Neutrophil (primary cell): ENCODE measurements around the gene ATP8A1.

ENCODE experiments used
- H3K27ac ChIP-seq: fragments of 200-600 bp; sonication (generic); 2 replicates; pipeline ENCODE4 v1.5.1; 2016; ENCODE audit warnings: mild to moderate bottlenecking, moderate library complexity
- H3K27me3 ChIP-seq: fragments of 200-600 bp; sonication (generic); 2 replicates; pipeline ENCODE4 v1.6.0; 2016; ENCODE audit warnings: mild to moderate bottlenecking
- H3K36me3 ChIP-seq: fragments of 200-600 bp; sonication (generic); 2 replicates; pipeline ENCODE4 v1.5.1; 2017
- H3K4me1 ChIP-seq, 2 experiments: fragments of 200-600 bp in 1 of 2; sonication (generic) in 1 of 2; 1 replicate in 1 of 2; 2 replicates in 1 of 2; pipeline versions ENCODE4 v1.5.1 to v1.6.1; 2013 to 2016; ENCODE audit warnings: low read depth in 1 of 2, low read length in 1 of 2, mild to moderate bottlenecking in 1 of 2, moderate library complexity in 1 of 2; ENCODE audit not compliant: control insufficient read depth in 1 of 2, insufficient read depth in 1 of 2
- H3K4me3 ChIP-seq, 2 experiments: fragments of 200-600 bp in 1 of 2; sonication (generic) in 1 of 2; 1 replicate in 1 of 2; 2 replicates in 1 of 2; pipeline ENCODE4 v1.5.1; 2013 to 2016; ENCODE audit warnings: low read depth in 1 of 2, low read length in 1 of 2, mild to moderate bottlenecking in 1 of 2, moderate library complexity in 1 of 2
- H3K9me3 ChIP-seq: fragments of 200-600 bp; sonication (generic); 2 replicates; pipeline ENCODE4 v1.5.1; 2016
- TF ChIP-seq, protein P1 (sequence below): fragments of 200-600 bp; sonication (generic); IDR thresholded peaks from 2 replicates; pipeline ENCODE4 v1.5.1; 2016; ENCODE audit warnings: antibody characterized with exemption

Gene ATP8A1

DNA sequence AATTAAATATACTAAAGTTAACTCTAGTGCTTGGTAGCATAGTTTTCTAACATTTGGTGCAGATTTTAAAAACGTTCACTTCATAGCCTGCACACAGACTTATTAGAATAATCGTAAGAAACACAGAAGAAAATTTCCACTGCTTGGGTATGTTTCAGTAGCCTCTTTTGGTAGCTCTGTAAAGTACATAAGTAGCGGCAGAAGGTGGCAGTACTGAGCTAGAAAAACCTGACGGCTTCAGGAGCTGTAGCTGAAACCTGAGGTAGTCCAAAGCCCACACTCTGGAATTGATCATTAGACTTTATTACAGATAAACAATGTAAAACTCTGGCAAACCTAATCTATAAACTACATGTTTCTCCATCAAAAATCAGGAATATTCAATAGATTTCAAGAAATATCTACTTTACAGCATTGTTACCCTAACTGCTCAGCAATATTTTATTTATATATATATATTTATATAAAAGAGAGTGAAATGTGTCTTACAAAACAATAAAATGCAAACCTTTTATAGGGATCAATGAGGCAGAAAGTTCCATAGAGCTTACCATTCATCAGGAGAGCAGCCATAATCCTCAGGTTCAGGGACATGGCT lies 88.2 kb downstream of the ATP8A1 start:
- Histone ChIP-seq H3K27ac (no peak overlapping the region), H3K4me1 (peaks cover 14 to 19% of the 10 kb centered on the region in 2 experiments), H3K9me3 (no peaks in the 10 kb centered on the region), H3K4me3 (no peak overlapping the region), H3K36me3 (peaks cover 11% of the 10 kb centered on the region), H3K27me3 (no peaks in the 10 kb centered on the region)
- TF ChIP-seq, protein P1, sequence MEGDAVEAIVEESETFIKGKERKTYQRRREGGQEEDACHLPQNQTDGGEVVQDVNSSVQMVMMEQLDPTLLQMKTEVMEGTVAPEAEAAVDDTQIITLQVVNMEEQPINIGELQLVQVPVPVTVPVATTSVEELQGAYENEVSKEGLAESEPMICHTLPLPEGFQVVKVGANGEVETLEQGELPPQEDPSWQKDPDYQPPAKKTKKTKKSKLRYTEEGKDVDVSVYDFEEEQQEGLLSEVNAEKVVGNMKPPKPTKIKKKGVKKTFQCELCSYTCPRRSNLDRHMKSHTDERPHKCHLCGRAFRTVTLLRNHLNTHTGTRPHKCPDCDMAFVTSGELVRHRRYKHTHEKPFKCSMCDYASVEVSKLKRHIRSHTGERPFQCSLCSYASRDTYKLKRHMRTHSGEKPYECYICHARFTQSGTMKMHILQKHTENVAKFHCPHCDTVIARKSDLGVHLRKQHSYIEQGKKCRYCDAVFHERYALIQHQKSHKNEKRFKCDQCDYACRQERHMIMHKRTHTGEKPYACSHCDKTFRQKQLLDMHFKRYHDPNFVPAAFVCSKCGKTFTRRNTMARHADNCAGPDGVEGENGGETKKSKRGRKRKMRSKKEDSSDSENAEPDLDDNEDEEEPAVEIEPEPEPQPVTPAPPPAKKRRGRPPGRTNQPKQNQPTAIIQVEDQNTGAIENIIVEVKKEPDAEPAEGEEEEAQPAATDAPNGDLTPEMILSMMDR, result peak; percentile 61

GRCh38 chr4:42566835-42567234 lies 90.1 kb downstream of the ATP8A1 start:
- no peaks in the 10 kb centered on the region for H3K9me3 ChIP-seq
- no peak overlapping the region for H3K27ac ChIP-seq
- no peaks in the 10 kb centered on the region for H3K27me3 ChIP-seq
- peaks cover 14 to 19% of the 10 kb centered on the region in 2 experiments for H3K4me1 ChIP-seq
- H3K4me3 ChIP-seq, result no peak overlapping the region
- H3K36me3 ChIP-seq, result peaks cover 23% of the 10 kb centered on the region
- TF ChIP-seq, protein P1, result no peak

- H3K4me1 ChIP-seq, result peaks cover 13 to 17% of the 10 kb centered on the region in 2 experiments
- no peak overlapping the region for H3K4me3 ChIP-seq
- no peaks in the 10 kb centered on the region for H3K27me3 ChIP-seq
- H3K36me3 ChIP-seq, result peaks cover 33% of the 10 kb centered on the region
- H3K9me3 ChIP-seq, result no peaks in the 10 kb centered on the region
- TF ChIP-seq, protein P1, result no peak
- no peak overlapping the region for H3K27ac ChIP-seq
These were observed 94.9 kb downstream of the ATP8A1 start for GRCh38 chr4:42562016-42562415.

DNA sequence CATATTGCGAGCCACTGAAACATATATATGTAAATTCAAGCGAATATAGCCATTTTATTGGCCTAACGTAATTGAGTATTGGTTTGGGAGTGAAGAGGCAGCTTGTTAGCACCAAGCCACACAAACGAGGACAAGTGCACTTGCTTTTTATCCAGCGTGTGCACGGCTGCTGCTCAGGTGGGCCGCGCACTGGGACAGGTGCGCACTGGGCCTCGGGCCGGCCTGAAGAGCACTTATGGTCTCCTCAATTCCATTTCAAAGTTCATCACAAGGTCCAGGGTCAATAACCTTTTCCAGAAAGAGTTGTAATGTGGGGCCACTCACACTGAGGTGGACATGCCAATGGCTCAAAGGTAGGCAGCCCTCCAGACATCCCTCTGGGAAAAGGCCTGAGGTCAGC lies 95.9 kb downstream of the ATP8A1 start:
- peaks cover 8% of the 10 kb centered on the region in 2 experiments for H3K4me1 ChIP-seq
- no peaks in the 10 kb centered on the region for H3K9me3 ChIP-seq
- H3K27me3 ChIP-seq, result no peaks in the 10 kb centered on the region
- H3K27ac ChIP-seq, result no peak overlapping the region
- no peak overlapping the region for H3K4me3 ChIP-seq
- peaks cover 33% of the 10 kb centered on the region for H3K36me3 ChIP-seq
- TF ChIP-seq, protein P1, result no peak

DNA sequence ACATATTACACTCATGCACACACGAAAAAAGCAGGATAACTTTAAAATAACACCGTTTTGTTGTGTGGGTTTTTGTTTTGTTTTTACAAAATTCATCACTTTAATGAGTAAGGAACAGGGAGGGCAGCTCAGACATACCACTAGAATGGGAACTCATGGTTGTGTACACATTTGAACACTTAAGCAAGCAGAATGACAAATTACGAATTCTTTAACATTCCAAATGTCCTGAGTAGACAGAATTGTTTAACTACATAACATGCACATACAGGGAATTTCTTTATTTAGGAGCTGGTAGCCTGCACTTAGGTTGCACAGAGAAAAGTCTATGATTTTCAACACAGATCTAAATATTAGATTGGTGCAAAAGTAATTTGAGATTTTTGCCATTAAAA lies 96.4 kb downstream of the ATP8A1 start:
- Histone ChIP-seq H3K9me3 (no peaks in the 10 kb centered on the region), H3K36me3 (peaks cover 35% of the 10 kb centered on the region), H3K27ac (no peak overlapping the region), H3K27me3 (no peaks in the 10 kb centered on the region), H3K4me3 (no peak overlapping the region), H3K4me1 (peaks cover 7% of the 10 kb centered on the region in 2 experiments)
- TF ChIP-seq, protein P1, result no peak
